Activated T-helper 9 cell treated with anti-CD3 and anti-CD28 coated beads, Interleukin-2, amount 50 U/mL, for 16 hours (primary cell): ENCODE measurements around the gene TEX29.

ENCODE experiments used
- DNase-seq: peaks from one replicate; pipeline ENCODE4 v3.0.0-alpha.2; 2020; ENCODE audit warnings: low read depth

TEX29 gene

DNA sequence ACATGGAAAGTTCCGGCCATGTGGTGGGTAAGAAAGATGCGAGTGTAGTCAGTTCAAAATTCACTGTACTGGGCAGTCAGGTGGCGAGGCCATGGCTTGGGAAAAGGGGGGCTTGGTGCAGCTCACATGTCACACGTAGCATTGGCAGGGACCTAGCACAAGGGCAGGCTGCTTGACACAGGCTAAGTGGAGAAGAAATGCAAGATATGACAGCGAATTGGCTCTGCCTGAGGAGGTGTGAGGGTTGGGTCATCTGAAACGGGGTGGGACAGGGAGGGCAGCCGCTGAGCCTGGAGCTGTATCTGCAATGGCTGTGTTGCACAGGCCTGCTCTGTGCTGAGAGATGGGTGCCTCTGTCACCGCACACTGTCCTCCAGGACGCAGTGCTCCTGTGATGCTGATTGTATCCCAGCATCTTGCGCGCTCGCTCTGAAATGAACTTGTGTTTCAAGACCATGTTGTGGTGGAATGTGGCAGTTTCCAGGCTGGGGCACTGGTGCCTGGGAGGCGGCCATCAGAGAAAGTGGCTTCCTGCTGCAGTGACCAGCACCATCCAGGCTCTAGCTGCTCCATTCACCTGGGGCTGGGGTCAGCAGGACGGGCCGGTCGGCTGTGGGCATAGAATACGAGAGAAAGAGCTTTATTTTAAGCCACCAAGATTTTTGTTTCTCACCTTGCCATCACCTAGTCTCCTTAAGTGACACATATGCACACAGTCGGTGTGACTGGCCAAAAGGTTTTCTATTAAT is 70.3 kb downstream of the TEX29 start:
- no peak for DNase-seq

DNA sequence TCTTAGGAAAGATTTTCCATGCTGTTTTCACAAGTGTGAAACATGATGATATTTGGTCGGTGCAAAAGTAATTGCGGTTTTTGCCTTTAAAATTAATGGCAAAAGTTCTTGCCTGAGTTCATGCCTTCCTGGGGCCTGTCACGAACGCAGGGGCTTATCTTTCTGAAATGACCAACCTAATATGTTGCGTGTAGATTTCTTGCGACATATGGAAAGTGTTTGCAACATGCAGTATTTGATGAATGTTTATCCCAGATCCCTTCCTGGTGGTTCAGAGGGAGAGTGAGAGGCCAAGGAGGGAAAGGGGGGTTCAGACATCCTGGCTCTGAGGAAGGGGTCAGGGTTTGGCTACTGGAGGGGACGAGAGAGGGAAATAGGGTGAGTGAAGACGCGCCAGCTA is 72.0 kb downstream of the TEX29 start:
- no peak for DNase-seq

DNA sequence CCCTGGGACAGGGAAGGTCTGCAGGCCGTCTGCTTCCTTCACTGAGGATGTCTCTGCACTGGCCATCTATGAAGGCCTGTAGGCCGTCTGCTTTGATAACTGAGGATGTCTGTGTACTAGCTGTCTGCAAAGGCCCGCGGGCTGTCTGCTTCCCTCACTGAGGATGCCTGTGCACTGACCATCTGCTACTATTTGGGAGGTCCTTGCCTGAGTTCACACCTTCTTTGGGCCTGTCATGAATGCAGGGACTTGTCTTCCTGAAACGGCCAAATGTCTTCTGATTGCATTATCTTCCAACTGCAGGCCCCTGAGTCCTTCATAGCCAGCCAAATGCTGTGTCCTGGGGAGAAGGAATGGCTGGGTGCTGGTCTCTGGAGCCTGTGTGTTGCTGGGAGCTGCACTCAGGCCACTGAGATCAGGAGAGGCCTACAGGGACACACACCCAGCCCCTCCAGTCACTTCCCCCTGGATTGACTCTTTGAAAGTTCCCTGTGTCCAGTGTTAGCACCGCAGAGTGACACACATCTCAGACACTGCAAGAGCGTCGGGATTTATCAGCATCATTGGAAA is 72.9 kb downstream of the TEX29 start:
- DNase-seq: no peak
